ENCODE results near the gene TCF21. TPM values are rescaled to one million over a fixed set of nuclear protein-coding genes. Genes with fewer than 3 reads are reported as not detected.

Gene TCF21
- polyA plus RNA-seq, 1 of the 3 experiments (the other 2 are of a cell fraction) = not detected

DNA sequence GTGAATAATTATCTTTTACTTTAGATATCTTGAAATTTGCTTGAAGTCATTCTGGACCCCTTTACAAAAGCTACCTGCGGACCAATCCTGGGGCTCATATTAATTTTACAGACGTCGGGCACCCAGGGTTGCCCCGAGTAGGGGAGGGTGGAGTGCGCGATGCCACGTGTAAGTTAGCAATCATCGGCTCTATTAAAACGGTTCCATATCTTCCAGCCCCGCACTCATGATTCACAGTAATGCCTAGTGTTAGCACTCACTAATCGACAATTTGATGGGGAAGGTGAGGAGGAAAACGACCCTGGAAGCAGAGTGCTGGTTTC lies 34.9 kb upstream of the TCF21 start:
- Histone ChIP-seq H3K4me3 (ENCODE audit: low read depth in 2 of 2, low read length in 1 of 2) (no peak overlapping the region), H3K9ac (no peak overlapping the region), H3K4me2 (no peak overlapping the region), H2AFZ (ENCODE audit: low read depth) (no peak overlapping the region), H3K27ac (ENCODE audit: low read depth in 2 of 2, low read length in 1 of 2) (no peak overlapping the region), H3K36me3 (replicated peaks in 1 of 2; ENCODE audit: control insufficient read depth in 1 of 2, insufficient read depth in 2 of 2, low read length in 1 of 2) (no peaks in the 10 kb centered on the region), H3K9me3 (no peaks in the 10 kb centered on the region), H3K4me1 (ENCODE audit: control insufficient read depth in 1 of 2, insufficient read depth in 2 of 2, low read depth in 1 of 2, low read length in 1 of 2) (no peaks in the 10 kb centered on the region), H3F3A (replicated peaks; ENCODE audit: insufficient read depth) (no peaks in the 10 kb centered on the region), H3K9me2 (no peaks in the 10 kb centered on the region), H4K20me1 (ENCODE audit: insufficient read depth) (no peaks in the 10 kb centered on the region), H3K27me3 (ENCODE audit: insufficient read depth) (peaks cover 26% of the 10 kb centered on the region; the same call in 1 of the 2 replicates), H3K79me2 (ENCODE audit: insufficient read depth) (no peaks in the 10 kb centered on the region)
- 2% methylated on average over 12 of the region's 12 CpGs for WGBS (ENCODE audit: low lambda C conversion rate)
- ChIA-PET POLR2A (no interaction called here), CTCF (interaction anchor here (0.6 kb wide), 1 partner anchor 178 kb away, joined by 3 read pairs; no protein-coding TSS in a partner anchor)
- no peak for TF ChIP-seq RXRA (IDR thresholded peaks at IDR 0.05; ENCODE audit: borderline replicate concordance, low read depth)
- TF ChIP-seq EZH2phosphoT487 (IDR thresholded peaks at IDR 0.05; ENCODE audit: borderline replicate concordance, low read depth) = no peak
- no peak for TF ChIP-seq RCOR1 (IDR thresholded peaks at IDR 0.05; ENCODE audit: low read length)
- TF ChIP-seq, protein P1, sequence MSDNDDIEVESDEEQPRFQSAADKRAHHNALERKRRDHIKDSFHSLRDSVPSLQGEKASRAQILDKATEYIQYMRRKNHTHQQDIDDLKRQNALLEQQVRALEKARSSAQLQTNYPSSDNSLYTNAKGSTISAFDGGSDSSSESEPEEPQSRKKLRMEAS (IDR thresholded peaks at IDR 0.05; ENCODE audit: low read depth) = no peak
- TF ChIP-seq CHD2 (IDR thresholded peaks at IDR 0.05; ENCODE audit: low read length, partially characterized antibody) = no peak
- no peak for DNase-seq

DNA sequence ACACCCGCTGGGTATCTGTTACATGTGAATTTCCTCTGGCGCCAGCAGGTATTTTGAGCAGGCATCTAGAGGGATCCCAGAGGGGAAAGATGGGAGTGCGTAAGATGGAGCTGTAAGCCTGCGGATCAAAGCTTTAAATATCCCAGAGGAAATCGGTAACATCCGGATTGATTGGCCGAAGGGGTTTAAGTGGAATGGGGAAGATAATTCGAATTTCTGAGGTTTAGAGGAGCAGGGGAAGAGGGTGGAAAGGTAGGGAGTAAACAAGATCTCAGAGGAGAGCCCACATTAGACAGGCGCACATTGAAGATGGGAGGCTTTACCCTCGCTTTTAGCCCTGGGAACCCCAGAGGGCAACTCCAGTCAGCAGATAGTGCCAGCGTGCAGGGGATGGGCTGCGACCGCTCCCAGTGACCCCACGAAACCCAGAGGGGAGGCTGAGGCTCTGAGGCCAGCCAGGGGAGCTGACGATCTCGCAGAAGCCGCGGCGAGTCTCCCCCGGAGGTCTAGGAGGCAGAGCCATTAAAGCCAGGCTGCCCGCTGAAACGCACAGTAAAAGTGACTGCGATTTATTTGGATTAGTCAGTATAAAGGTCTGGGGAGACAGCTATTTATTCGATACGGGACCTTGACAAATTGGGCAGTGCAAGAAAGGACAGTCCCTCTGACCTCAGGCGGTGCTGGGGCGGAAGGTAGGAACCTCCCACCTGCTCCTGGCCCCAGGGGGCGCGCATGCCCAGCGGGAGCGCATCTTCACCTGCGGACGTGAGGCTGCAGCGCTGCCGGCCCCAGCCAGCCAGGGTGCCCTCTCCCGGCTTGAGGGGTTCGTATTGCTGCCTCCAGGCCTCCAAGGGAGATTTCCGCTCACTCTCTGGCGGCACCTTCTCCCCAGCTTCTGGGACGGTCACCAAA lies 34.3 kb upstream of the TCF21 start:
- WGBS (ENCODE audit: low lambda C conversion rate) = 14% methylated on average over 18 of the region's 40 CpGs
- CTCF ChIA-PET = interaction anchor here (0.6 to 1.0 kb wide), 2 partner anchors 37 to 178 kb away, joined by 3 read pairs; no protein-coding TSS in a partner anchor
- Histone ChIP-seq H3K9me2 (no peaks in the 10 kb centered on the region), H3K4me2 (no peak overlapping the region), H3K9ac (no peak overlapping the region), H3K4me1 (ENCODE audit: control insufficient read depth in 1 of 2, insufficient read depth in 2 of 2, low read depth in 1 of 2, low read length in 1 of 2) (no peaks in the 10 kb centered on the region), H3K4me3 (ENCODE audit: low read depth in 2 of 2, low read length in 1 of 2) (no peak overlapping the region), H3K27ac (ENCODE audit: low read depth in 2 of 2, low read length in 1 of 2) (no peak overlapping the region), H4K20me1 (ENCODE audit: insufficient read depth) (no peaks in the 10 kb centered on the region), H3K36me3 (replicated peaks in 1 of 2; ENCODE audit: control insufficient read depth in 1 of 2, insufficient read depth in 2 of 2, low read length in 1 of 2) (no peaks in the 10 kb centered on the region), H3F3A (replicated peaks; ENCODE audit: insufficient read depth) (no peaks in the 10 kb centered on the region), H3K27me3 (ENCODE audit: insufficient read depth) (peaks cover 26% of the 10 kb centered on the region; the same call in 1 of the 2 replicates), H2AFZ (ENCODE audit: low read depth) (no peak overlapping the region), H3K9me3 (no peaks in the 10 kb centered on the region), H3K79me2 (ENCODE audit: insufficient read depth) (no peaks in the 10 kb centered on the region)
- POLR2A ChIA-PET = no interaction called here
- DNase-seq = peak; percentile 24
- TF ChIP-seq, protein P1 (IDR thresholded peaks at IDR 0.05; ENCODE audit: low read depth) = no peak
- TF ChIP-seq ELF1 (IDR thresholded peaks at IDR 0.05) = no peak
- peak; percentile 13; the same call in 1 of the 2 replicates for TF ChIP-seq EZH2phosphoT487 (IDR thresholded peaks at IDR 0.05; ENCODE audit: borderline replicate concordance, low read depth)
- TF ChIP-seq, protein P2, sequence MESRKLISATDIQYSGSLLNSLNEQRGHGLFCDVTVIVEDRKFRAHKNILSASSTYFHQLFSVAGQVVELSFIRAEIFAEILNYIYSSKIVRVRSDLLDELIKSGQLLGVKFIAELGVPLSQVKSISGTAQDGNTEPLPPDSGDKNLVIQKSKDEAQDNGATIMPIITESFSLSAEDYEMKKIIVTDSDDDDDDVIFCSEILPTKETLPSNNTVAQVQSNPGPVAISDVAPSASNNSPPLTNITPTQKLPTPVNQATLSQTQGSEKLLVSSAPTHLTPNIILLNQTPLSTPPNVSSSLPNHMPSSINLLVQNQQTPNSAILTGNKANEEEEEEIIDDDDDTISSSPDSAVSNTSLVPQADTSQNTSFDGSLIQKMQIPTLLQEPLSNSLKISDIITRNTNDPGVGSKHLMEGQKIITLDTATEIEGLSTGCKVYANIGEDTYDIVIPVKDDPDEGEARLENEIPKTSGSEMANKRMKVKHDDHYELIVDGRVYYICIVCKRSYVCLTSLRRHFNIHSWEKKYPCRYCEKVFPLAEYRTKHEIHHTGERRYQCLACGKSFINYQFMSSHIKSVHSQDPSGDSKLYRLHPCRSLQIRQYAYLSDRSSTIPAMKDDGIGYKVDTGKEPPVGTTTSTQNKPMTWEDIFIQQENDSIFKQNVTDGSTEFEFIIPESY (IDR thresholded peaks at IDR 0.05; ENCODE audit: borderline replicate concordance, low read depth) = no peak
- no peak for TF ChIP-seq NFIC (IDR thresholded peaks at IDR 0.05; ENCODE audit: borderline replicate concordance)
- TF ChIP-seq, protein P3, sequence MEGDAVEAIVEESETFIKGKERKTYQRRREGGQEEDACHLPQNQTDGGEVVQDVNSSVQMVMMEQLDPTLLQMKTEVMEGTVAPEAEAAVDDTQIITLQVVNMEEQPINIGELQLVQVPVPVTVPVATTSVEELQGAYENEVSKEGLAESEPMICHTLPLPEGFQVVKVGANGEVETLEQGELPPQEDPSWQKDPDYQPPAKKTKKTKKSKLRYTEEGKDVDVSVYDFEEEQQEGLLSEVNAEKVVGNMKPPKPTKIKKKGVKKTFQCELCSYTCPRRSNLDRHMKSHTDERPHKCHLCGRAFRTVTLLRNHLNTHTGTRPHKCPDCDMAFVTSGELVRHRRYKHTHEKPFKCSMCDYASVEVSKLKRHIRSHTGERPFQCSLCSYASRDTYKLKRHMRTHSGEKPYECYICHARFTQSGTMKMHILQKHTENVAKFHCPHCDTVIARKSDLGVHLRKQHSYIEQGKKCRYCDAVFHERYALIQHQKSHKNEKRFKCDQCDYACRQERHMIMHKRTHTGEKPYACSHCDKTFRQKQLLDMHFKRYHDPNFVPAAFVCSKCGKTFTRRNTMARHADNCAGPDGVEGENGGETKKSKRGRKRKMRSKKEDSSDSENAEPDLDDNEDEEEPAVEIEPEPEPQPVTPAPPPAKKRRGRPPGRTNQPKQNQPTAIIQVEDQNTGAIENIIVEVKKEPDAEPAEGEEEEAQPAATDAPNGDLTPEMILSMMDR (IDR thresholded peaks at IDR 0.05) = no peak

All from SK-N-SH (cell line).